A549 (cell line): ENCODE data around the gene COL3A1.

Experiments
- CEBPB ChIP-seq, 2 experiments: fragments of >200 bp in 1 of 2; sonication (Bioruptor Twin) in 1 of 2; formaldehyde crosslinking in 1 of 2; IDR thresholded peaks; 2 replicates each; pipeline ENCODE4 v1.6.1; 2012 to 2016
- EP300 ChIP-seq, 2 experiments: fragments of >200 bp; sonication (Bioruptor Twin); formaldehyde crosslinking; IDR thresholded peaks; 2 replicates in 1 of 2; 3 replicates in 1 of 2; pipeline ENCODE4 v1.6.1; 2016 to 2017
- ESRRA ChIP-seq: fragments of 150-350 bp; IDR thresholded peaks from 2 replicates; pipeline ENCODE4 v1.6.1; 2014; ENCODE audit warnings: mild to moderate bottlenecking, low read length, borderline replicate concordance
- JUNB ChIP-seq: fragments of >200 bp; sonication (Bioruptor Twin); formaldehyde crosslinking; IDR thresholded peaks from 2 replicates; pipeline ENCODE4 v1.6.1; 2016
- MYC ChIP-seq: IDR thresholded peaks from 2 replicates; pipeline ENCODE4 v1.6.1; 2012; ENCODE audit warnings: mild to moderate bottlenecking, inconsistent platforms, low read length, improper control_type of control experiment, borderline replicate concordance
- PHF8 ChIP-seq: fragments of 200-600 bp; sonication (generic); IDR thresholded peaks from 2 replicates; pipeline ENCODE4 v1.6.1; 2016; ENCODE audit warnings: low read depth, mild to moderate bottlenecking, antibody characterized with exemption, moderate library complexity, borderline replicate concordance
- POLR2A ChIP-seq: IDR thresholded peaks from 2 replicates; pipeline ENCODE4 v1.6.1; 2012; ENCODE audit warnings: mild to moderate bottlenecking, low read length
- SREBF2 ChIP-seq: fragments of 450-650 bp; IDR thresholded peaks from 2 replicates; pipeline ENCODE4 v1.6.1; 2014; ENCODE audit warnings: mild to moderate bottlenecking, moderate library complexity
- ZNF302 ChIP-seq: fragments of 250-450 bp; sonication (Bioruptor Pico); IDR thresholded peaks from 2 replicates; pipeline ENCODE4 v1.9.0; 2021; ENCODE audit warnings: inconsistent platforms, mild to moderate bottlenecking, moderate library complexity
- TF ChIP-seq, protein P1 (sequence below): fragments of >200 bp; sonication (Bioruptor Twin); formaldehyde crosslinking; IDR thresholded peaks from 3 replicates; pipeline ENCODE4 v1.5.1; 2016
- TF ChIP-seq, protein P2 (sequence below): IDR thresholded peaks from 2 replicates; pipeline ENCODE4 v1.6.1; 2012

DNA sequence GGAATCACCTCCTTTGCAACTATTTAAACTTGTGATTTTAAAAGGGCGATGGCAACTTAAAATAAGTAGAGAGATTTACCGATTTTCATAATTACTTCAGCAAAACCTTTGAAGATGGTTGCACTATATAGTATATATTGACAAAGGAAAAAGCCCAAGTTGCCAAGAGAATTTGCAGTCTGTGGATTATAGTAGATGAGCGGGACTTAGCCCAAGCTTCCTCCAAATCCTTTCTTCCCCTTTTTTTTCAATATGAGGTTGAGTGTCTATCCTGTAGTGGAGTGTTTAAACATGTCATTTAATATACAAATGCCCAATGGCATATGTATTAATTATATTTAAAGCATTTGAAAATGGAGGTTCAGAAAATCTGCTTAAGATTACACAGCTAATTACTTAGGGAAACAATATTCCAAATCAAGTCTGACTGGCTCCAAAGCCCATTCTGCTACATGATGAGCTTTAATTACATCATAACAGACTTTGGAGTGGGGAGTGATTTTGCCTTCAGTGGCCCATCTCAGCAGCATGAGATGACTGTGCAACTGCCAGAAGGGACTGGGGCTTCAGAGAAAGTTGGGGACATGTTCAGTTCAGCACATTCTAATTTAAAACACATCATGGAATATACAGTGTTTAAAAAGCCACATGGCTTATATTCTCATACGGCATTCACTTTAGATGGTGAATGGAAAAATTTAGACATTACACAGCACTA lies 73.2 kb downstream of the COL3A1 start:
- TF ChIP-seq, protein P1, sequence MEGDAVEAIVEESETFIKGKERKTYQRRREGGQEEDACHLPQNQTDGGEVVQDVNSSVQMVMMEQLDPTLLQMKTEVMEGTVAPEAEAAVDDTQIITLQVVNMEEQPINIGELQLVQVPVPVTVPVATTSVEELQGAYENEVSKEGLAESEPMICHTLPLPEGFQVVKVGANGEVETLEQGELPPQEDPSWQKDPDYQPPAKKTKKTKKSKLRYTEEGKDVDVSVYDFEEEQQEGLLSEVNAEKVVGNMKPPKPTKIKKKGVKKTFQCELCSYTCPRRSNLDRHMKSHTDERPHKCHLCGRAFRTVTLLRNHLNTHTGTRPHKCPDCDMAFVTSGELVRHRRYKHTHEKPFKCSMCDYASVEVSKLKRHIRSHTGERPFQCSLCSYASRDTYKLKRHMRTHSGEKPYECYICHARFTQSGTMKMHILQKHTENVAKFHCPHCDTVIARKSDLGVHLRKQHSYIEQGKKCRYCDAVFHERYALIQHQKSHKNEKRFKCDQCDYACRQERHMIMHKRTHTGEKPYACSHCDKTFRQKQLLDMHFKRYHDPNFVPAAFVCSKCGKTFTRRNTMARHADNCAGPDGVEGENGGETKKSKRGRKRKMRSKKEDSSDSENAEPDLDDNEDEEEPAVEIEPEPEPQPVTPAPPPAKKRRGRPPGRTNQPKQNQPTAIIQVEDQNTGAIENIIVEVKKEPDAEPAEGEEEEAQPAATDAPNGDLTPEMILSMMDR, result no peak
- TF ChIP-seq MYC, result no peak
- no peak for TF ChIP-seq ESRRA
- TF ChIP-seq PHF8, result no peak
- no peak for TF ChIP-seq CEBPB (IDR thresholded peaks at IDR 0.05)
- no peak for TF ChIP-seq EP300 (IDR thresholded peaks at IDR 0.05)
- TF ChIP-seq, protein P2, sequence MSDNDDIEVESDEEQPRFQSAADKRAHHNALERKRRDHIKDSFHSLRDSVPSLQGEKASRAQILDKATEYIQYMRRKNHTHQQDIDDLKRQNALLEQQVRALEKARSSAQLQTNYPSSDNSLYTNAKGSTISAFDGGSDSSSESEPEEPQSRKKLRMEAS, result no peak
- no peak for TF ChIP-seq ZNF302 (CRISPR knock-in tag)
- TF ChIP-seq POLR2A, result no peak
- no peak for TF ChIP-seq JUNB
- TF ChIP-seq SREBF2, result no peak
